Measurements from ENCODE around the gene SRP19.

Gene SRP19

GRCh38 chr5:112863549-112863948 lies 2.5 kb downstream of the SRP19 start:
- no peak overlapping the region for H3K4me3 ChIP-seq (ENCODE audit: low read depth, low read length)
- no peak for DNase-seq (ENCODE audit: low read depth)
- TF ChIP-seq CTCF (IDR thresholded peaks at IDR 0.05; ENCODE audit: low read depth, low read length, missing control alignments) = no peak
- in situ Hi-C loops (cut with HindIII; ENCODE audit: low sequenced_read_pairs) = loop anchor here (5.0 kb wide), 1 partner anchor 34 kb away; no protein-coding TSS in a partner anchor

- no peak for DNase-seq (ENCODE audit: low read depth)
- in situ Hi-C loops (cut with HindIII; ENCODE audit: low sequenced_read_pairs) = no loop called here
- no peak overlapping the region for H3K4me3 ChIP-seq (ENCODE audit: low read depth, low read length)
- TF ChIP-seq CTCF (IDR thresholded peaks at IDR 0.05; ENCODE audit: low read depth, low read length, missing control alignments) = no peak
Measured at GRCh38 chr5:112865128-112865527, 4.0 kb downstream of the SRP19 start.

- in situ Hi-C loops (cut with HindIII; ENCODE audit: low sequenced_read_pairs) = no loop called here
- no peak for DNase-seq (ENCODE audit: low read depth)
Measured at GRCh38 chr5:112866739-112867138, 5.7 kb downstream of the SRP19 start.

GRCh38 chr5:112867411-112867810 lies 6.3 kb downstream of the SRP19 start:
- TF ChIP-seq CTCF (IDR thresholded peaks at IDR 0.05; ENCODE audit: low read depth, low read length, missing control alignments) = no peak
- in situ Hi-C loops (cut with HindIII; ENCODE audit: low sequenced_read_pairs) = no loop called here
- H3K4me3 ChIP-seq (ENCODE audit: low read depth, low read length) = no peak overlapping the region
- DNase-seq (ENCODE audit: low read depth) = no peak

More at GRCh38 chr5:112866739-112867138, 5.7 kb downstream of the SRP19 start:
- H3K4me3 ChIP-seq (ENCODE audit: low read depth, low read length) = no peak overlapping the region
- no peak for TF ChIP-seq CTCF (IDR thresholded peaks at IDR 0.05; ENCODE audit: low read depth, low read length, missing control alignments)

GRCh38 chr5:112869948-112870347 lies 8.9 kb downstream of the SRP19 start:
- in situ Hi-C loops (cut with HindIII; ENCODE audit: low sequenced_read_pairs) = no loop called here
- no peak for TF ChIP-seq CTCF (IDR thresholded peaks at IDR 0.05; ENCODE audit: low read depth, low read length, missing control alignments)
- H3K4me3 ChIP-seq (ENCODE audit: low read depth, low read length) = no peak overlapping the region
- no peak for DNase-seq (ENCODE audit: low read depth)

GRCh38 chr5:112870966-112871365 lies 9.9 kb downstream of the SRP19 start:
- no peak for TF ChIP-seq CTCF (IDR thresholded peaks at IDR 0.05; ENCODE audit: low read depth, low read length, missing control alignments)
- DNase-seq (ENCODE audit: low read depth) = no peak
- in situ Hi-C loops (cut with HindIII; ENCODE audit: low sequenced_read_pairs) = no loop called here
- no peak overlapping the region for H3K4me3 ChIP-seq (ENCODE audit: low read depth, low read length)

- in situ Hi-C loops (cut with HindIII; ENCODE audit: low sequenced_read_pairs) = no loop called here
- no peak overlapping the region for H3K4me3 ChIP-seq (ENCODE audit: low read depth, low read length)
- no peak for DNase-seq (ENCODE audit: low read depth)
- TF ChIP-seq CTCF (IDR thresholded peaks at IDR 0.05; ENCODE audit: low read depth, low read length, missing control alignments) = no peak
Measured at GRCh38 chr5:112876362-112876761, 15.3 kb downstream of the SRP19 start.
